ENCODE measurements around the gene CFAP73. TPM values are rescaled to one million over a fixed set of nuclear protein-coding genes. Genes with fewer than 3 reads are reported as not detected.

Gene CFAP73
- not detected in 2 replicates for total RNA-seq

DNA sequence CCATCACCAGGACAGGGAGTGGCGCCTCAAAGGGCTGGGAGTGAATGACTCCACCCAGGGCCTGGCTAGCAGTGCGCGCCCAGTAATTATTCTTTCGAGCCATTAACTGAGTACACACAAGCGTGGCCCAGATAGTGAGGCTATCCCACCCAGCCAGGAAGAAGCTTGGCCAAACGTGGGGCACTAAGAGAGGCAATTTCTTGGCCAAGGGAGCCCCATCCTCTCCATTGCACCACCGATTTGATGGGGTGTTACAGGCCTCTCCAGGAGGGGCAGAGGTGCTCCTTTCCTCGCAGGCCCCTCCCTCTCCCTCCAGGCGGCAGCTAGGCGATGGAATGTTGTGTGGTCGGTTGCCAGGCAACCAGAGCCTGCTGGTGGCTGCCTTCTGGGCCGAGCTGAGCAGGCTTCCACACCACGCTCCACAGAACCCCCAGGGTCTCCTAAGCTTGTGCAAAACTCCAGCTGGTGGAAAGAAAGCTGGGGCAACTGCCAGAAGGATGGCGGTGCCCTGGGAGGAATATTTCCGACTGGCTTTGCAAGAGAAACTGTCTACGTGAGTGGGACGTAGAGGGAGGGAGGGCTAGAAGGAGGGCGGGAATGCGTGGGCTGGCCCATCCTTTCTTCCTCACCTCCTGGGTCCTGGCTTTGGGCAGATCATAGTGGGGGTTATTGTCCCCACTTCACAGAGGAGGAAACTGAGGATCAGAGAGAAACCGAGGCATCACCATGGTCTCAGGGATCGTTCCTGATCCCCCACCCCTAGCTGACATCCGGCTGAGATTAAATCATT lies at the start of gene CFAP73:
TSS of gene CFAP73 (plus strand) at position 364 of the 790 bp plus-strand sequence. CDS start at position 498, 134 bp downstream.

DNA sequence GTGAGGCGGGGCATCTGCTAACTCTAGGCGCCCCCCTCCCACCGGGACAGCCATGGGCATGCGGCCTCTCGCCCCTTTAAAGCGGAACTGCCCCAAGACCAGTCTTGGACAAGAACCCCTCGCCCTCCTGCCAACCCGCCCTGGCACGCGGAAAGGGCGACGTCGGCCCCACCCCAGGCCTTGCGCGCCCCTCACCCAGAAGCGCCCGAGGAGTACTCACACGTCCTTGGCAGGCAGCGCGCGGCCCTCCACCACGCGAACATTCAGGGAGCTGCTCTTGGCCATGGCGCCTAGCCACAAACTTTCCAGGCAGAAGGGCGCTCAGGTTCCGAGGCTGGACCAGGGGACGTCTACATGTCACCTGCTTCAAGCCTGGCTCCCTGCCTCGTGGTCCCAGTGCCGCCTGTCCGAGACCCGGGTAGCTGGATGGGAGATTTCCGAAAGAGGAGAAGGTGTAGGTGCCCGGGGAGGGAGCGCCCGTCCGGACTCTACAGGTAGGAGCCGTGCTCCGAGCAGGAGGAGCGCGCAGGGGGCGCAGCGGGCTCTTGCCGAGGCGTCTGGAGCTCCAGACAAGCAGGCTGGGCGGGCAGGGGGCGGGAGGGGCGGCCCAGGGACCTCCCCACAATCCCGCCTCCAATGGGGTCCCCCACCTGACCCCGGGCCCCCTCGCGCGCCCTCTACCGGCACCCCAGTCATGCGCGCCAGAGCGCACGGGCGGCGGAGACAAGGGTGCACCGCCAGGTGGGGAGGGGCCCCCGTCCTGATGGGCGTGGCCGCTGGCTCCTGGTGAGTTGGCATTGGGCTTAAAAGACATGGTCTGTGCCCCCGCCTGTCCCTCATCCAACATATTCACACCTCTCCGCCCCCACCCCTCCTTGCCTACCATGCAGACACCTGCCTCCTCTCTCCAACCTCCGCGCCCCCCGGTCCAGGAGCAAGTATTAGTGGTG lies 14.1 kb upstream of the CFAP73 start, which contains the start of gene RASAL1:
TSS of gene RASAL1 (minus strand) at position 584 of the 950 bp plus-strand sequence. CDS start at position 285, 299 bp downstream.

DNA sequence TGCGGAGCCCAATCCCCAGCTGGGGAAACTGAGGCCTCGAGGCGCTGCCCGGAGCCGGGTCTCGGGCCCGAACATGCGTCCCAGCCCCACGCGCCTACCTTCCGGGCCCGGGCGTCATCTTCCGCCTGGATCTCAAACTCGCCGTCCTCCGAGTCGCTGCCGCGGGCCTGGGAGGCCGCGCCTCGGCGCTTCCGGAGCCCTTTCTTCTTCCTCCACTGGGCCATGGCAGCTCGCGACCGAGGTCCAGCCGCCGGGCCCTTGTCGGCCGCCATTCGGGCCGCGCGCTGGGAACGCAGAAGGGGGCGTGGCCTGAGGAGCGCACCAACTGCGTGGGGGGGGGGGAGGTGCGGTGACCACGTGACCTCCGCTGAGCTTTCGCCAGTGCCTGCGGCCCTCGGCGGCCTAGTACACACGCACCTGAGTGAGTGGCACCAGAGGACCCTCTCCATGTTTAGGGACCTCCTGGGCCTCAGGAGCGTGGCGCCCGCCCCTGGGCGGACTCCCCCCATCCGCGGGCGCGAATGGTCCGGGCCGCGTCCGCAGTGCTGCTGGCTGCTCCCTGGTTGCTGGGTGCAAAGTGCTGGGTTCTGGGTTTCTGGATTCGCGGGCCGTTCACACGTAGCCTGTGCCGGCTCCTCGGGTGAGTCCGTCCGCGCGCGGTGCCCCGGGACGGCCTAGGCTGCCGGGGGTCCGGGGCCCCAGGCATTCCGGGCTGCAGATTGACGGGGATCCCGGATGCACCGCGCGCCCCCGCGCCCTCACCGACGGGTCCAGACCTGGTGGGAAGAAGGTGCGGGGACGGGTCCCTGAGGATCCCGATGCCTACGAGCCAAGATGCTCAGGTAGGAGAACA lies 35.9 kb downstream of the CFAP73 start, which contains the start of the genes DDX54 and RITA1:
TSS of gene DDX54 (minus strand) at position 299 of the 853 bp plus-strand sequence. CDS start at position 272, 27 bp downstream.
TSS of gene RITA1 (plus strand) at position 542 of the 853 bp plus-strand sequence. CDS start 1,026 bp downstream, outside the sequence.

Other genes starting within 250 kb of the CFAP73 start
- 0.77 and 2.8 TPM in 2 replicates for gene OAS1, start 242.8 kb upstream of the CFAP73 start, total RNA-seq
- gene OAS3, start 211.2 kb upstream of the CFAP73 start, total RNA-seq: 3.4 and 9.2 TPM in 2 replicates
- gene OAS2, start 171.2 kb upstream of the CFAP73 start, total RNA-seq: 2.3 and 3.1 TPM in 2 replicates
- under 0.01 and 0.28 TPM in 2 replicates for gene DTX1, start 93.0 kb upstream of the CFAP73 start, total RNA-seq
- not detected in 2 replicates for gene RASAL1, start 14.0 kb upstream of the CFAP73 start, total RNA-seq
- gene DDX54, start 35.8 kb downstream of the CFAP73 start, total RNA-seq: 24.8 and 49.8 TPM in 2 replicates
- 17.8 and 22.0 TPM in 2 replicates for gene RITA1, start 36.0 kb downstream of the CFAP73 start, total RNA-seq
- 14.6 and 20.6 TPM in 2 replicates for gene TPCN1, start 71.7 kb downstream of the CFAP73 start, total RNA-seq
- gene SLC8B1, start 185.4 kb downstream of the CFAP73 start, total RNA-seq: 12.1 and 20.9 TPM in 2 replicates
- 22.0 and 59.2 TPM in 2 replicates for gene PLBD2, start 208.9 kb downstream of the CFAP73 start, total RNA-seq